A549 (cell line): ENCODE results near the gene DPYD. TPM values are rescaled to one million over a fixed set of nuclear protein-coding genes. Genes with fewer than 3 reads are reported as not detected.

Experiments used
- ATAC-seq, 2 experiments: fragments of 200-7000 bp in 1 of 2; fragments of >200 bp in 1 of 2; cut with Nextera tagmentation in 1 of 2; cut with Tn5 transposase in 1 of 2; 3 replicates each; pipeline versions ENCODE4 v1.8.0 to v1.9.1; 2018 to 2020; ENCODE audit warnings: mild to moderate bottlenecking in 1 of 2, moderate library complexity in 1 of 2
- CTCF ChIA-PET: fragments of 300-600 bp; sonication (Branson Sonifier 250); formaldehyde crosslinking; extraction: SDS; loops from one replicate; lab custom pipeline; 2021; ENCODE audit warnings: antibody characterized with exemption, inconsistent platforms; lab: Yijun Ruan, JAX
- POLR2A ChIA-PET: fragments of 350-600 bp; formaldehyde crosslinking; extraction: SDS; loops from one replicate; lab custom pipeline; 2021; ENCODE audit warnings: antibody characterized with exemption, inconsistent platforms; lab: Yijun Ruan, JAX
- DNase-seq, 2 experiments: peaks; one replicate each; pipeline versions ENCODE4 v3.0.0 to v3.0.0-alpha.2; 2011 to 2016; ENCODE audit warnings: low read depth in 1 of 2, low spot score in 1 of 2
- FAIRE-seq: peaks from 2 replicates; lab custom pipeline; 2011; peaks lifted over from hg19 to GRCh38; lab: Jason Lieb, UNC
- H3K27ac ChIP-seq, 2 experiments: fragments of >200 bp; sonication (Bioruptor Twin); formaldehyde crosslinking; 3 replicates each; pipeline ENCODE4 v1.5.1; 2016 to 2017
- H3K4me1 ChIP-seq: fragments of >200 bp; sonication (Bioruptor Twin); formaldehyde crosslinking; 3 replicates; pipeline ENCODE4 v1.6.1; 2016
- H3K4me2 ChIP-seq: fragments of >200 bp; sonication (Bioruptor Twin); formaldehyde crosslinking; 3 replicates; pipeline ENCODE4 v1.6.1; 2016
- H3K4me3 ChIP-seq: fragments of >200 bp; sonication (Bioruptor Twin); formaldehyde crosslinking; 3 replicates; pipeline ENCODE4 v1.5.1; 2016
- H3K9me3 ChIP-seq: fragments of >200 bp; sonication (Bioruptor Twin); formaldehyde crosslinking; 3 replicates; pipeline ENCODE4 v1.6.1; 2016
- BCL3 ChIP-seq: fragments of >200 bp; sonication (Bioruptor Twin); formaldehyde crosslinking; IDR thresholded peaks from 3 replicates; pipeline ENCODE4 v1.6.1; 2016
- CBX8 ChIP-seq: fragments of 200-600 bp; sonication (generic); IDR thresholded peaks from 2 replicates; pipeline ENCODE4 v1.6.1; 2016
- CHD4 ChIP-seq: fragments of 200-600 bp; sonication (generic); IDR thresholded peaks from 2 replicates; pipeline ENCODE4 v1.6.1; 2016; ENCODE audit warnings: antibody characterized with exemption, mild to moderate bottlenecking, borderline replicate concordance
- EHMT2 ChIP-seq: fragments of 200-600 bp; sonication (generic); IDR thresholded peaks from 2 replicates; pipeline ENCODE4 v1.6.1; 2016; ENCODE audit warnings: antibody characterized with exemption, low read depth, mild to moderate bottlenecking, moderate library complexity
- FOXS1 ChIP-seq: fragments of 250-450 bp; sonication (Bioruptor Pico); IDR thresholded peaks from 2 replicates; pipeline ENCODE4 v1.5.0; 2020; ENCODE audit warnings: mild to moderate bottlenecking, moderate library complexity
- GATA3 ChIP-seq: IDR thresholded peaks from 2 replicates; pipeline ENCODE4 v1.6.1; 2012; ENCODE audit warnings: borderline replicate concordance
- HES2 ChIP-seq: fragments of >200 bp; sonication (Bioruptor Twin); formaldehyde crosslinking; IDR thresholded peaks from 2 replicates; pipeline ENCODE4 v1.6.1; 2016
- HMGXB4 ChIP-seq: fragments of 250-450 bp; sonication (Bioruptor Pico); IDR thresholded peaks from 2 replicates; pipeline ENCODE4 v1.5.0; 2021; ENCODE audit warnings: mild to moderate bottlenecking, moderate library complexity, borderline replicate concordance
- HOXB13 ChIP-seq: fragments of 250-450 bp; sonication (Bioruptor Pico); IDR thresholded peaks from 2 replicates; pipeline ENCODE4 v1.5.0; 2020; ENCODE audit warnings: low read depth, mild to moderate bottlenecking, moderate library complexity
- MAZ ChIP-seq: fragments of 150-350 bp; IDR thresholded peaks from 2 replicates; pipeline ENCODE4 v1.6.1; 2014; ENCODE audit warnings: antibody characterized with exemption, low read depth, low read length, borderline replicate concordance
- MYC ChIP-seq: IDR thresholded peaks from 2 replicates; pipeline ENCODE4 v1.6.1; 2012; ENCODE audit warnings: mild to moderate bottlenecking, inconsistent platforms, low read length, improper control_type of control experiment, borderline replicate concordance
- NPAS2 ChIP-seq: fragments of 250-450 bp; sonication (Bioruptor Pico); IDR thresholded peaks from 2 replicates; pipeline ENCODE4 v1.8.0; 2022; ENCODE audit warnings: mild to moderate bottlenecking, moderate library complexity, borderline replicate concordance
- NR3C1 ChIP-seq: fragments of >200 bp; sonication (Bioruptor Twin); formaldehyde crosslinking; IDR thresholded peaks from 3 replicates; pipeline ENCODE4 v1.6.1; 2017
- PHF8 ChIP-seq: fragments of 200-600 bp; sonication (generic); IDR thresholded peaks from 2 replicates; pipeline ENCODE4 v1.6.1; 2016; ENCODE audit warnings: low read depth, mild to moderate bottlenecking, antibody characterized with exemption, moderate library complexity, borderline replicate concordance
- POLR2AphosphoS2 ChIP-seq: conservative IDR thresholded peaks from 2 replicates; pipeline ENCODE4 v1.6.1; 2012; ENCODE audit warnings: low read length, improper control_type of control experiment, inconsistent platforms
- RAD21 ChIP-seq, 2 experiments: fragments of >200 bp in 1 of 2; sonication (Bioruptor Twin) in 1 of 2; formaldehyde crosslinking in 1 of 2; IDR thresholded peaks in 1 of 2; conservative IDR thresholded peaks in 1 of 2; 2 replicates in 1 of 2; 3 replicates in 1 of 2; pipeline ENCODE4 v1.6.1; 2012 to 2018; ENCODE audit warnings: inconsistent platforms in 1 of 2
- RARB ChIP-seq: fragments of 250-450 bp; sonication (Bioruptor Pico); IDR thresholded peaks from 2 replicates; pipeline ENCODE4 v1.8.0; 2021; ENCODE audit warnings: mild to moderate bottlenecking, moderate library complexity
- RNF2 ChIP-seq: fragments of 200-600 bp; sonication (generic); IDR thresholded peaks from 2 replicates; pipeline ENCODE4 v1.6.1; 2016; ENCODE audit warnings: low read depth, mild to moderate bottlenecking, antibody characterized with exemption, moderate library complexity, borderline replicate concordance
- SREBF2 ChIP-seq: fragments of 450-650 bp; IDR thresholded peaks from 2 replicates; pipeline ENCODE4 v1.6.1; 2014; ENCODE audit warnings: mild to moderate bottlenecking, moderate library complexity
- TP53 ChIP-seq: fragments of 250-450 bp; sonication (Bioruptor Pico); IDR thresholded peaks from 2 replicates; pipeline ENCODE4 v1.5.0; 2021; ENCODE audit warnings: mild to moderate bottlenecking, moderate library complexity
- ZC3H11A ChIP-seq: fragments of 450-650 bp; IDR thresholded peaks from 2 replicates; pipeline ENCODE4 v1.6.1; 2014; ENCODE audit warnings: antibody characterized with exemption, mild to moderate bottlenecking
- ZFP36 ChIP-seq: fragments of 450-650 bp; IDR thresholded peaks from 2 replicates; pipeline ENCODE4 v1.6.1; 2014; ENCODE audit warnings: borderline replicate concordance; ENCODE audit not compliant: partially characterized antibody
- WGBS: methylation state at CpG from one replicate; pipeline ENCODE4 v1.1.6; 2017; ENCODE audit errors: missing lambda C conversion rate; 5-methylcytosine and 5-hydroxymethylcytosine counted together
- polyA plus RNA-seq, 4 experiments: library from polyadenylated mRNA; depleted of rRNA in 3 of 4; stranded (reverse); fragments of >200 nt; fragmentation: RNase III in 1 of 4; extraction: RNeasy Plus Mini Kit Qiagen cat#74134 plus additional on column Dnase treatment in 1 of 4; gene quantifications; 2 replicates in 3 of 4; 3 replicates in 1 of 4; pipeline ENCODE4 v1.2.3, GENCODE V29; 2011 to 2017
- TF ChIP-seq, protein P1 (sequence below): IDR thresholded peaks from 2 replicates; pipeline ENCODE4 v1.6.1; 2012; ENCODE audit warnings: low read depth, borderline replicate concordance

The DPYD gene
- polyA plus RNA-seq, 2 of the 4 experiments (the other 2 are of a cell fraction), result 5.9 to 7.5 TPM

- no peak for TF ChIP-seq TP53
- TF ChIP-seq NPAS2 (CRISPR knock-in tag), result no peak
- TF ChIP-seq RARB (CRISPR knock-in tag), result no peak
- no peak for TF ChIP-seq RAD21 (conservative IDR thresholded peaks at IDR 0.05 in 1 of 2, IDR thresholded peaks at IDR 0.05 in 1 of 2)
- TF ChIP-seq, protein P1, sequence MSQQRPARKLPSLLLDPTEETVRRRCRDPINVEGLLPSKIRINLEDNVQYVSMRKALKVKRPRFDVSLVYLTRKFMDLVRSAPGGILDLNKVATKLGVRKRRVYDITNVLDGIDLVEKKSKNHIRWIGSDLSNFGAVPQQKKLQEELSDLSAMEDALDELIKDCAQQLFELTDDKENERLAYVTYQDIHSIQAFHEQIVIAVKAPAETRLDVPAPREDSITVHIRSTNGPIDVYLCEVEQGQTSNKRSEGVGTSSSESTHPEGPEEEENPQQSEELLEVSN, result no peak
- TF ChIP-seq, all 56 proteins: peak for 0
Observed at GRCh38 chr1:97378596-97378995, 542.2 kb downstream of the DPYD start (continued).

DNA sequence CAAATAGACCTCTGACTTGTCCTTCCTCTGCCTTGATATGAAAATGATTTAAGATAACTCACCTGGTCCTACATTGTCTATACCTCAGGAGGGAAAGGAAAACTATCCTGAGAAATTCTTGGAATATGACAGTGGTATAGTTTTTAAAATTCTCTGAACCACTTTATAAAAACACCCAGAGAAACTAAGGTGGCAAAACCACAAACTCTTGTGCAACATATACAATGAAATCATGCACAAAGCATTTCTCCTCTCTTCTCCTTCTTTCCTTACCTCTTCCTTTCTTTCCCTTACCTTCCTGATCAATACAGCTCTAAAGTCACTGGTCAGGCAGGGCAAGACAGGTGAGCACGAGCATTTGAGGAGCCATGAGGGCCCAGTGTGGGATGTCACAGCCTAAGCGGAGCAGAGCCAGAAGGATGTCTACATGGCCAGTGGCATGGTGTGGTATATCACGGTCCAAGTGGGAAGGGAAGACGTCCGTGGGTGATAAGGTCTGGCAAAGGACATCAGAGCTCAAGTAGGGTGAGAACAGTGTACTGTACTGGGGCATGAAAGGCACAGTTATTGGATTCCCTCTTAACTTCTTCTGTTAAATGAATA, 543.3 kb downstream of the DPYD start:
- Histone ChIP-seq H3K9me3 (no peaks in the 10 kb centered on the region), H3K4me1 (no peaks in the 10 kb centered on the region), H3K4me3 (no peak overlapping the region), H3K4me2 (no peak overlapping the region), H3K27ac (no peak overlapping the region)
- FAIRE-seq (no peak), DNase-seq (no peak), ATAC-seq (no peak)
- ChIA-PET POLR2A (no interaction called here), CTCF (no interaction called here)
- TF ChIP-seq PHF8, result no peak
- no peak for TF ChIP-seq SREBF2
- no peak for TF ChIP-seq NR3C1
- TF ChIP-seq ZFP36, result no peak
- no peak for TF ChIP-seq HOXB13 (CRISPR knock-in tag)
- TF ChIP-seq MYC, result no peak
- no peak for TF ChIP-seq HMGXB4 (CRISPR knock-in tag)
- no peak for TF ChIP-seq EHMT2
- no peak for TF ChIP-seq CBX8
- no peak for TF ChIP-seq MAZ
- TF ChIP-seq FOXS1 (CRISPR knock-in tag), result no peak
- no peak for TF ChIP-seq BCL3
- TF ChIP-seq POLR2AphosphoS2, result no peak
- TF ChIP-seq GATA3, result no peak
- TF ChIP-seq CHD4, result no peak
- no peak for TF ChIP-seq ZC3H11A
- TF ChIP-seq RNF2, result no peak
- no peak for TF ChIP-seq HES2
- WGBS, result 73% methylated on average over 5 of the region's 5 CpGs
